GM21717 (cell line): ENCODE results near the gene TIMP1.

Experiments used
- ATAC-seq: cut with Tn5 transposase; IDR thresholded peaks from one replicate; pipeline ENCODE4 v1.9.1; 2021; ENCODE audit warnings: mild to moderate bottlenecking, moderate library complexity; ENCODE audit not compliant: unreplicated experiment

TIMP1 gene

GRCh38 chrX:47573341-47574075 lies 8.7 kb upstream of the TIMP1 start:
- no peak for ATAC-seq

GRCh38 chrX:47574076-47574546 lies 8.1 kb upstream of the TIMP1 start:
- no peak for ATAC-seq

- ATAC-seq = no peak
Observed at GRCh38 chrX:47574547-47575301, 7.5 kb upstream of the TIMP1 start.

- no peak for ATAC-seq
Observed at GRCh38 chrX:47576021-47576898, 6.0 kb upstream of the TIMP1 start.

- no peak for ATAC-seq
Observed at GRCh38 chrX:47577424-47577823, 4.8 kb upstream of the TIMP1 start.

GRCh38 chrX:47577901-47578300 lies 4.3 kb upstream of the TIMP1 start:
- ATAC-seq = no peak

- no peak for ATAC-seq
Observed at GRCh38 chrX:47578692-47579091, 3.5 kb upstream of the TIMP1 start.

- no peak for ATAC-seq
Observed at GRCh38 chrX:47579537-47579936, 2.7 kb upstream of the TIMP1 start.

GRCh38 chrX:47583240-47583861 lies 1.1 kb downstream of the TIMP1 start:
- ATAC-seq = no peak

- ATAC-seq = no peak
Observed at GRCh38 chrX:47584714-47585113, 2.5 kb downstream of the TIMP1 start.

- ATAC-seq = no peak
Observed at GRCh38 chrX:47585273-47585672, 3.0 kb downstream of the TIMP1 start.

GRCh38 chrX:47586043-47586787 lies 4.0 kb downstream of the TIMP1 start:
- ATAC-seq = no peak

GRCh38 chrX:47587091-47587891 lies 5.1 kb downstream of the TIMP1 start:
- no peak for ATAC-seq

- no peak for ATAC-seq
Observed at GRCh38 chrX:47587906-47588735, 5.9 kb downstream of the TIMP1 start.

GRCh38 chrX:47590984-47591383 lies 8.7 kb downstream of the TIMP1 start:
- ATAC-seq = no peak

GRCh38 chrX:47593522-47593921 lies 11.3 kb downstream of the TIMP1 start:
- no peak for ATAC-seq

- ATAC-seq = no peak
Observed at GRCh38 chrX:47595716-47596251, 13.5 kb downstream of the TIMP1 start.

- no peak for ATAC-seq
Observed at GRCh38 chrX:47596256-47596655, 14.0 kb downstream of the TIMP1 start.
